IPS-15b (cell line): ENCODE measurements around the gene MS4A1.
"Not testable (repeated sequence)": the region's sequence is repeated elsewhere in the genome, so short reads cannot be mapped to it uniquely, and the experiment has no call there.

ENCODE experiments used
- H3K27me3 ChIP-seq: one replicate; pipeline ENCODE4 v1.6.1; 2013; ENCODE audit warnings: low read length; ENCODE audit not compliant: control insufficient read depth, insufficient read depth
- H3K36me3 ChIP-seq: one replicate; pipeline ENCODE4 v1.6.1; 2013; ENCODE audit warnings: low read length; ENCODE audit not compliant: control insufficient read depth, insufficient read depth
- H3K4me1 ChIP-seq: one replicate; pipeline ENCODE4 v1.6.1; 2013; ENCODE audit warnings: mild to moderate bottlenecking, low read length; ENCODE audit not compliant: control insufficient read depth, insufficient read depth
- H3K4me3 ChIP-seq: one replicate; pipeline ENCODE4 v1.5.1; 2013; ENCODE audit warnings: low read depth, low read length
- H3K9ac ChIP-seq: one replicate; pipeline ENCODE4 v1.6.1; 2013; ENCODE audit warnings: low read depth, mild to moderate bottlenecking, low read length
- H3K9me3 ChIP-seq: one replicate; pipeline ENCODE4 v1.6.1; 2013; ENCODE audit warnings: mild to moderate bottlenecking, low read length; ENCODE audit not compliant: control insufficient read depth, insufficient read depth

Gene MS4A1

GRCh38 chr11:60455531-60456042, at the start of gene MS4A1:
Gene MS4A1, plus strand, starts transcription at chr11:60455847. Its CDS starts 6,528 bp downstream, at chr11:60462375.
- Histone ChIP-seq H3K4me1 (no peaks in the 10 kb centered on the region), H3K27me3 (no peaks in the 10 kb centered on the region), H3K9ac (no peak within 1 kb of the TSS), H3K4me3 (no peak within 1 kb of the TSS), H3K9me3 (no peaks in the 10 kb centered on the region), H3K36me3 (no peaks in the 10 kb centered on the region)

GRCh38 chr11:60420015-60420414, 35.6 kb upstream of the MS4A1 start:
- Histone ChIP-seq H3K27me3 (no peaks in the 10 kb centered on the region), H3K36me3 (no peaks in the 10 kb centered on the region), H3K9ac (no peak overlapping the region), H3K4me3 (no peak overlapping the region), H3K9me3 (no peaks in the 10 kb centered on the region), H3K4me1 (no peaks in the 10 kb centered on the region)

- no peaks in the 10 kb centered on the region for H3K36me3 ChIP-seq
- no peaks in the 10 kb centered on the region for H3K9me3 ChIP-seq
- no peaks in the 10 kb centered on the region for H3K4me1 ChIP-seq
- H3K9ac ChIP-seq = no peak overlapping the region
- H3K27me3 ChIP-seq = no peaks in the 10 kb centered on the region
- H3K4me3 ChIP-seq = no peak overlapping the region
These were observed 33.0 kb upstream of the MS4A1 start for GRCh38 chr11:60422609-60423008.

- no peak overlapping the region for H3K4me3 ChIP-seq
- H3K9ac ChIP-seq = no peak overlapping the region
- H3K9me3 ChIP-seq = no peaks in the 10 kb centered on the region
- no peaks in the 10 kb centered on the region for H3K27me3 ChIP-seq
- H3K4me1 ChIP-seq = no peaks in the 10 kb centered on the region
- no peaks in the 10 kb centered on the region for H3K36me3 ChIP-seq
These were observed 27.1 kb upstream of the MS4A1 start for GRCh38 chr11:60428517-60428916.

- Histone ChIP-seq H3K27me3 (no peaks in the 10 kb centered on the region), H3K9ac (no peak within 1 kb of the TSS), H3K4me3 (no peak within 1 kb of the TSS), H3K4me1 (no peaks in the 10 kb centered on the region), H3K36me3 (no peaks in the 10 kb centered on the region), H3K9me3 (no peaks in the 10 kb centered on the region)
These were observed 26.4 kb upstream of the MS4A1 start, which contains the start of gene MS4A5 for GRCh38 chr11:60429272-60429671. Gene MS4A5, plus strand, starts transcription at chr11:60429572. Its CDS starts 103 bp downstream, at chr11:60429675.

GRCh38 chr11:60431251-60431650, 24.4 kb upstream of the MS4A1 start:
- no peaks in the 10 kb centered on the region for H3K4me1 ChIP-seq
- H3K9me3 ChIP-seq = no peaks in the 10 kb centered on the region
- no peaks in the 10 kb centered on the region for H3K27me3 ChIP-seq
- H3K9ac ChIP-seq = no peak overlapping the region
- H3K4me3 ChIP-seq = no peak overlapping the region
- H3K36me3 ChIP-seq = no peaks in the 10 kb centered on the region

GRCh38 chr11:60433401-60433800, 22.2 kb upstream of the MS4A1 start:
- Histone ChIP-seq H3K9ac (no peak overlapping the region), H3K27me3 (no peaks in the 10 kb centered on the region), H3K4me1 (no peaks in the 10 kb centered on the region), H3K36me3 (no peaks in the 10 kb centered on the region), H3K4me3 (no peak overlapping the region), H3K9me3 (no peaks in the 10 kb centered on the region)

GRCh38 chr11:60447070-60447469, 8.6 kb upstream of the MS4A1 start:
- Histone ChIP-seq H3K36me3 (no peaks in the 10 kb centered on the region), H3K9me3 (no peaks in the 10 kb centered on the region), H3K4me1 (no peaks in the 10 kb centered on the region), H3K27me3 (no peaks in the 10 kb centered on the region), H3K4me3 (no peak overlapping the region), H3K9ac (no peak overlapping the region)

- Histone ChIP-seq H3K36me3 (no peaks in the 10 kb centered on the region), H3K9ac (no peak overlapping the region), H3K4me1 (no peaks in the 10 kb centered on the region), H3K4me3 (no peak overlapping the region), H3K27me3 (no peaks in the 10 kb centered on the region), H3K9me3 (no peaks in the 10 kb centered on the region)
These were observed 7.8 kb upstream of the MS4A1 start for GRCh38 chr11:60447846-60448245.

GRCh38 chr11:60451185-60451584, 4.5 kb upstream of the MS4A1 start:
- H3K4me1 ChIP-seq, H3K27me3 ChIP-seq, H3K4me3 ChIP-seq, H3K36me3 ChIP-seq, H3K9ac ChIP-seq, H3K9me3 ChIP-seq: not testable (repeated sequence)

GRCh38 chr11:60454212-60454611, 1.4 kb upstream of the MS4A1 start:
- no peaks in the 10 kb centered on the region for H3K36me3 ChIP-seq
- no peaks in the 10 kb centered on the region for H3K4me1 ChIP-seq
- no peaks in the 10 kb centered on the region for H3K9me3 ChIP-seq
- H3K27me3 ChIP-seq = no peaks in the 10 kb centered on the region
- no peak overlapping the region for H3K9ac ChIP-seq
- no peak overlapping the region for H3K4me3 ChIP-seq

GRCh38 chr11:60457576-60457975, 1.9 kb downstream of the MS4A1 start:
- Histone ChIP-seq H3K4me1 (no peaks in the 10 kb centered on the region), H3K9me3 (no peaks in the 10 kb centered on the region), H3K4me3 (no peak overlapping the region), H3K9ac (no peak overlapping the region), H3K27me3 (no peaks in the 10 kb centered on the region), H3K36me3 (no peaks in the 10 kb centered on the region)
